Non-pigmented ciliary epithelial cell (primary cell): Measurements from ENCODE around the gene MAGI2.
"Not testable (repeated sequence)": the region's sequence is repeated elsewhere in the genome, so short reads cannot be mapped to it uniquely, and the experiment has no call there.

Experiments used
- DNase-seq: peaks from one replicate; pipeline ENCODE4 v3.0.0-alpha.2; 2010; ENCODE audit warnings: low read depth

Gene MAGI2

GRCh38 chr7:78346827-78347226 lies 1106.6 kb downstream of the MAGI2 start:
- DNase-seq: no peak

- DNase-seq: no peak
Observed at GRCh38 chr7:78345979-78346378, 1107.5 kb downstream of the MAGI2 start.

- DNase-seq: no peak
Observed at GRCh38 chr7:78345293-78345911, 1108.1 kb downstream of the MAGI2 start.

GRCh38 chr7:78334426-78334825 lies 1119.0 kb downstream of the MAGI2 start:
- no peak for DNase-seq

GRCh38 chr7:78333530-78334425 lies 1119.7 kb downstream of the MAGI2 start:
- DNase-seq: no peak

GRCh38 chr7:78329001-78329655 lies 1124.3 kb downstream of the MAGI2 start:
- no peak for DNase-seq

GRCh38 chr7:78327718-78328117 lies 1125.7 kb downstream of the MAGI2 start:
- DNase-seq: no peak

GRCh38 chr7:78326876-78327275 lies 1126.6 kb downstream of the MAGI2 start:
- no peak for DNase-seq

GRCh38 chr7:78326189-78326588 lies 1127.3 kb downstream of the MAGI2 start:
- peak; percentile 28 for DNase-seq

- DNase-seq: no peak
Observed at GRCh38 chr7:78323118-78323517, 1130.3 kb downstream of the MAGI2 start.

- not testable (repeated sequence) for DNase-seq
Observed at GRCh38 chr7:78322231-78322630, 1131.2 kb downstream of the MAGI2 start.

- DNase-seq: no peak
Observed at GRCh38 chr7:78317371-78317770, 1136.1 kb downstream of the MAGI2 start.

- no peak for DNase-seq
Observed at GRCh38 chr7:78316110-78316509, 1137.4 kb downstream of the MAGI2 start.

GRCh38 chr7:78315119-78315518 lies 1138.3 kb downstream of the MAGI2 start:
- no peak for DNase-seq

GRCh38 chr7:78311181-78311580 lies 1142.3 kb downstream of the MAGI2 start:
- DNase-seq: no peak

- no peak for DNase-seq
Observed at GRCh38 chr7:78307892-78308291, 1145.6 kb downstream of the MAGI2 start.

GRCh38 chr7:78306634-78307033 lies 1146.8 kb downstream of the MAGI2 start:
- no peak for DNase-seq

GRCh38 chr7:78301407-78301806 lies 1152.1 kb downstream of the MAGI2 start:
- no peak for DNase-seq

- no peak for DNase-seq
Observed at GRCh38 chr7:78299088-78299487, 1154.4 kb downstream of the MAGI2 start.

- no peak for DNase-seq
Observed at GRCh38 chr7:78296644-78297371, 1156.7 kb downstream of the MAGI2 start.

- no peak for DNase-seq
Observed at GRCh38 chr7:78296046-78296597, 1157.3 kb downstream of the MAGI2 start.

- not testable (repeated sequence) for DNase-seq
Observed at GRCh38 chr7:78289471-78289870, 1164.0 kb downstream of the MAGI2 start.
